ENCODE results near the gene RWDD4. TPM values are rescaled to one million over a fixed set of nuclear protein-coding genes. Genes with fewer than 3 reads are reported as not detected.

RWDD4 gene
- total RNA-seq, 1 donor: 43.7 TPM

DNA sequence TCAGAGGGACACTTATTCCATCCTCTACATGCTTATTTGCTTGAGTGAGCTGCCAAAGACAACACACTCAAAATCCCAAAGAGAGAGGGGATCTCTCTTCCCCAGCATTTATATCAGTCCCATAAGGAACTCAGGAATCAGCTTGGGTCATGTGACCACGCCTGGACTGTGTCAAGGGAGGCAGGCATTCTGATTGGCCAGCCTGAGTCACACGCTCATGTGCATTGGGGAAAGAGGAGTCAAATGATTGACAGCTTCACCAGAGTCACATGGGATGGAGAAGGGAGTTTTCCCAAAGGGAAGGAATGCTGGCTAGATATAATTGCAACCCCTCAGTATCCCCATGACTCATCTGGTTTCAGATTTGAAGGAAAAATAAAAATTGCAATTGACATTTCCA is 49.0 kb downstream of the RWDD4 start:
- no peak overlapping the region for H3K4me3 ChIP-seq (ENCODE audit: low read depth, low read length)
- peak; percentile 61 for DNase-seq (ENCODE audit: low read depth)
- TF ChIP-seq, protein P1, sequence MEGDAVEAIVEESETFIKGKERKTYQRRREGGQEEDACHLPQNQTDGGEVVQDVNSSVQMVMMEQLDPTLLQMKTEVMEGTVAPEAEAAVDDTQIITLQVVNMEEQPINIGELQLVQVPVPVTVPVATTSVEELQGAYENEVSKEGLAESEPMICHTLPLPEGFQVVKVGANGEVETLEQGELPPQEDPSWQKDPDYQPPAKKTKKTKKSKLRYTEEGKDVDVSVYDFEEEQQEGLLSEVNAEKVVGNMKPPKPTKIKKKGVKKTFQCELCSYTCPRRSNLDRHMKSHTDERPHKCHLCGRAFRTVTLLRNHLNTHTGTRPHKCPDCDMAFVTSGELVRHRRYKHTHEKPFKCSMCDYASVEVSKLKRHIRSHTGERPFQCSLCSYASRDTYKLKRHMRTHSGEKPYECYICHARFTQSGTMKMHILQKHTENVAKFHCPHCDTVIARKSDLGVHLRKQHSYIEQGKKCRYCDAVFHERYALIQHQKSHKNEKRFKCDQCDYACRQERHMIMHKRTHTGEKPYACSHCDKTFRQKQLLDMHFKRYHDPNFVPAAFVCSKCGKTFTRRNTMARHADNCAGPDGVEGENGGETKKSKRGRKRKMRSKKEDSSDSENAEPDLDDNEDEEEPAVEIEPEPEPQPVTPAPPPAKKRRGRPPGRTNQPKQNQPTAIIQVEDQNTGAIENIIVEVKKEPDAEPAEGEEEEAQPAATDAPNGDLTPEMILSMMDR (IDR thresholded peaks at IDR 0.05; ENCODE audit: insufficient read depth, low read length): no peak

DNA sequence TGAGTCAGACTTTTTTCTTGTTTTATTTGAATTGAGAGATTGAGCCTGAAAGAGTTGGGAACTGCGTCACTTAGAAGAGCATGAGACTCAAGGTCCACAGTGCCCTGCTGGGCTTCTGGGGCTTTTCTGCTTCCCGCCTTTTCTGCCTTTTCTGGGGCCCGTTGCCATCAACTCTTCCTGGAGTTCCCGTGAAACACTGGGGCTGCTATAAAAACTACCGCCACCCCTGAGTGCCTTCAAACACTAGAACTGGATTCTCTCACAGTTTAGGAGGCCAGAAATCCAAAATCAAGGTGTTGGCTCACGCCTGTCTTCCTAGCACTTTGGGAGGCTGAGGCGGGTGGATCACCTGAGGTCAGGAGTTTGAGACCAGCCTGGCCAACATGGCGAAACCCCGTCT is 49.8 kb downstream of the RWDD4 start:
- TF ChIP-seq, protein P1 (IDR thresholded peaks at IDR 0.05; ENCODE audit: insufficient read depth, low read length): no peak
- no peak for DNase-seq (ENCODE audit: low read depth)

DNA sequence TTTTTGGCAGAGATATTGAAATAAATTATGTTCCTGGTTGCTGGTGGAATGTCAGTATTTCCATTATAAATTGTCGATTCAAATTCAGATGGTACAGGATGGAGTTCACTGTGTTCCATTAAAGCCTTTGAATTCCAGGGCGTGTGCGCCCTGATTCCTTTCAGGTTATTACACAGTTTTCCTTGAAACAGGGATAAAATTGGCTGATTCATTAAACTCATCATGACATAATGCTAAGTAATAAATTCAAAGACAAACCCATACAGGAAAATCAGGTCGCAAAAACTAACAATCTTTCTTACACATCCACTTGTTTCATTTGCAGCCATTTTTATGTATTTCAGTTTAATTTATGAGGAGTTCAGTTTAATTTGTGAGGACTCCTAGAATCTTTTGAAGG is 51.1 kb downstream of the RWDD4 start:
- TF ChIP-seq, protein P1 (IDR thresholded peaks at IDR 0.05; ENCODE audit: insufficient read depth, low read length): no peak
- DNase-seq (ENCODE audit: low read depth): no peak
- H3K4me3 ChIP-seq (ENCODE audit: low read depth, low read length): no peak overlapping the region

More for the DNA sequence above, 49.8 kb downstream of the RWDD4 start:
- H3K4me3 ChIP-seq (ENCODE audit: low read depth, low read length): no peak overlapping the region

DNA sequence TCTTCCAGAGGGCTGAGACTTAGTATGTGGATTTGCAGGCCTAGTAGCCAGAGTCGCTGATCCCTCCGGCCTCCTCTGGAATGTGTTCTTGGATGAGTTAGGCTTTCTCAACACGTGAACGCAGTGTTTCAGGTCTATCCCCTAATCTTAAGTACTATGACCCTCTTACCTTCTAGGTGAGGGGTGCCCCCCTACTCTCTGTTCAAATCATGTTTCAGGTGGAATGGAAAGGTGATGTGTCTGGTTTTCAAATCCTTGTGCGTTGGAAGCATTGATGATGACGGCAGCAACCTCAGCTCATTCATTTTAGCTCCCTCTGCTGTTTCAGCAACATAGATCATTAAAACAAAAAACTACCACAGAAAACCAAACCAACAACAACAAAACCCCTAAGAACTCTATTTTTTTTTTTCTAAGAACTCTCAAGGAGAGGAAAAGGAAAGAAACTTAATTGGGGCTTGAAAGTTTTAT is 56.4 kb downstream of the RWDD4 start:
- TF ChIP-seq, protein P1 (IDR thresholded peaks at IDR 0.05; ENCODE audit: insufficient read depth, low read length): peak; percentile 50
- no peak overlapping the region for H3K4me3 ChIP-seq (ENCODE audit: low read depth, low read length)
- DNase-seq (ENCODE audit: low read depth): peak; percentile 50

DNA sequence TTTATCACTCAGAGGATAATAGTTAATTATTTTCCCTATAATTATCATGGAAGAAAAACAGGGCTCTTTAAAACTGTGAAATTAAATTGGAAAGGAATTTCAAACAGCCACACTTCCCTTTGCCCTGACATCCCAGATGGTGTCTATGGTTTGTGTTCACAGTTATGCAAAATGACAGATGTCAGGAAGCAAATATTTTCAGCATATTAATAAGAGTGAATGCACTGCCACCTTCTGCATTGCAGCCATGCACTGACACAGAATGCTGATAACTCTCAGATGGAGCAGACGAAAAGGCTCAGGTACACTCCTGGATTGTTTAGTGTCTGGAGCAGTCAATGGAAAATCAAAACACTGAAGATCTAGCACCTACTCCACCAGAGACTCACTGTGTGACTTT is 57.6 kb downstream of the RWDD4 start:
- no peak overlapping the region for H3K4me3 ChIP-seq (ENCODE audit: low read depth, low read length)
- DNase-seq (ENCODE audit: low read depth): no peak
- TF ChIP-seq, protein P1 (IDR thresholded peaks at IDR 0.05; ENCODE audit: insufficient read depth, low read length): no peak

DNA sequence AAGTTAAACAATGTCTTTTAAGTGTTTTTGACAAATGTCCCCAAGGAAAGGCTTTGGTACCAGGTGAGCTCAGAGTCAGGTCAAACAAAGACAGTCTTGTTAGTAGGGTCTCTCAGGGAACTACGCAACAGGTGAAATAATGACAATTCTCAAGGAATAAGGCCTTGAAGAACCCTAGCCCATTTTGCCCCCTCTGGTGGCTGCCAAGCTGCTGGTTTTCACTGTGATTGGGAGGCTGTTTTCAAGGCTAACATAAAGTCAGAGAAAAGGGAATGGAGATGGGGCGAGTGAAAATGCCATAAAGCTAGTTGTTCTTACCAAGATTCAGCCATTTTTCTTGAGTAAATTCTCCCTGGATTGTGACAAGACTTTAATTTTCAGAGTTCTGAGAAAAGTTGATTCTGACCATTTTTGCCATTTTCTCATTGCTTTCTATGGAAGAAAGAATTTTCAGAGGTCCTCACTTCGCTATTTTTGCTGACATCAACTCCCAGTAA is 58.7 kb downstream of the RWDD4 start:
- no peak for DNase-seq (ENCODE audit: low read depth)
- TF ChIP-seq, protein P1 (IDR thresholded peaks at IDR 0.05; ENCODE audit: insufficient read depth, low read length): peak; percentile 41
- H3K4me3 ChIP-seq (ENCODE audit: low read depth, low read length): no peak overlapping the region

DNA sequence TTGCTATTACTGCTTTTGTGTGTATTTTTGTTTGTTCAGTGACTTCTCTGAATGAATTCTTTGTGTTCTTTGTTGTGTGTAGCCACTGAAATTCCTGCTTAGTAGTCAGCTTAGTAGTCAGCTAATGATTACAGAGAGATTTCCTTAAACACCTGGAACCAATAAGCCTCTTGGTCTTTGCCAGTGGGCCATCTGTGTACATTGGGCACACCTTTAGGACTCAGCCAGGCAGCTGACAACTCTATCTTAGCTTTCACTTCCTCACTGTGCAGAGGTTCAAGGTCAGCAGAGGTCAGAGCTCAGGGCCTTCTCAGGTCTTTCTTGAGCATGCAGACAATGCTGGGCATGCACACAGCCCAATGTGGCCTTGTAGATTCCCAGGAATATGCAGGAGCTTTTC is 59.3 kb downstream of the RWDD4 start:
- H3K4me3 ChIP-seq (ENCODE audit: low read depth, low read length): no peak overlapping the region
- TF ChIP-seq, protein P1 (IDR thresholded peaks at IDR 0.05; ENCODE audit: insufficient read depth, low read length): no peak
- no peak for DNase-seq (ENCODE audit: low read depth)
